ENCODE measurements around the gene MYO1H.
"Not testable (repeated sequence)": the region's sequence is repeated elsewhere in the genome, so short reads cannot be mapped to it uniquely, and the experiment has no call there.

The MYO1H gene

DNA sequence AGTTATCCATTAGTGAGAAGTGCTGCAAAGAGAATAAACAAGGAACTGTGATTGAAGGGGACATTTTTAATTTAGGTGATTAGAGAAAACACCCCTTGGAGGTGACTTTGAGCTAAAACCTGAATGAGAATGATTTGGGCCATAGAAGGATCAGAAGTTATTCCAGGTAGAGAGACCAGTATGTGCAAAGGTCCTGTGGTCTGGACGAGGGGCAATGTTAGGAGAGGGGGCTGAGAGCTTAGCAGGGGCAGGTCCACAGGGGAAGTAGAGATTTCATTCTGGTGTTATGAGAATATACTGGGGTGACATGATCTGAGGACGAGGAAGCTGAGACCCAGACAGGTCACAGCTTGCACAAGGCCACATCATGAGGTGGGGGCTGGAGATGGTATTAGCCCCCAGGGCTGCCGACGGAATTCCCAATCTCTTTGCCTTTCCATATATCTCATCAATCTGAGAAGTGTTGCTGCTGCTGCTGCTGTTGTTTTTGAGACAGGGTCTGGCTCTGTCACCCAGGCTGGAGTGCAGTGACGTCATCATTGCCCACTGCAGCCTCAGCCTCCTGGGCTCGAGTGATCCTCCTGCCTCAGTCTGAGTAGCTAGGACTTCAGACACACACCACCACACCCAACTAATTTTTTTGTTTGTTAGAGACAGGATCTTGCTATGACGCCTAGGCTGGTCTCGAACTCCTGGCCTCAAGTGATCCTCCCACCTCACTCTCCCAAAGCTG is 73.8 kb downstream of the MYO1H start:
- no peak for DNase-seq

DNA sequence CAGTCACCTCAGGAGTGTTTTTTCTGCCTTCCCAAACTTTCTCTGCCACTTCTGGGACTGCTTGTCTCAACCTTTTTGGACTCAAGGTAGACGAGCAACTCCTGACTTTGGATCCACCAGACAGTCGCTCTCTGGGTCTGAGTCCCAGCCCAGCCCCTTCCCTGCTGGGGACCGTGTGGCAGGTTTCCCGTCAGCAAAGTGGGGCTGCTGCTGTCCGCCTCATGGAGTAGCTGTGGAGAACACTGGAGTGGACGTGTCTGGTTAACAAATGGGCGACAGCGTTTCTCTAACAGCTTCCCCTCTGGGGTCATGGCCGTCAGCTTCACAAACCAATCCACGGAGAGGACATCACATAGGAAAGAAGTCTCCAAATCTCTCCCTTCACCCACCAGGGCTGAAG is 74.6 kb downstream of the MYO1H start:
- DNase-seq: no peak

DNA sequence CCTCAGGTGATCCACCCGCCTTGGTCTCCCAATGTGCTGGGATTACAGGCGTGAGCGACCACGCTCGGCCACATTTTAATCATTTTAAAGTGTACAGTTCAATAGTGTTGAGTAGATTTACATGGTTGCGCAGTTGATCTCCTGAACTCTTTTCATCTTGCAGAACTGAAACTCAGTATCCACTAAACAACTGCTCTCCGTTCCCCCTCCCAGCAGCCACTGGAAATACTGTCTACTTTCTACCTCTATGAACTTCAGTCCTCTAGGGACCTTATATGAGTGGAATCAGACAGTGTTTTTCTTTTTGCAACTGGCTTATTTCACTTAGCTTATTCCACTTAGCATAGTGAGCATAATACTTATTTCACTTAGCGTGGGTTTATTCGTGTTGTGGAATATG is 75.7 kb downstream of the MYO1H start:
- DNase-seq: no peak

DNA sequence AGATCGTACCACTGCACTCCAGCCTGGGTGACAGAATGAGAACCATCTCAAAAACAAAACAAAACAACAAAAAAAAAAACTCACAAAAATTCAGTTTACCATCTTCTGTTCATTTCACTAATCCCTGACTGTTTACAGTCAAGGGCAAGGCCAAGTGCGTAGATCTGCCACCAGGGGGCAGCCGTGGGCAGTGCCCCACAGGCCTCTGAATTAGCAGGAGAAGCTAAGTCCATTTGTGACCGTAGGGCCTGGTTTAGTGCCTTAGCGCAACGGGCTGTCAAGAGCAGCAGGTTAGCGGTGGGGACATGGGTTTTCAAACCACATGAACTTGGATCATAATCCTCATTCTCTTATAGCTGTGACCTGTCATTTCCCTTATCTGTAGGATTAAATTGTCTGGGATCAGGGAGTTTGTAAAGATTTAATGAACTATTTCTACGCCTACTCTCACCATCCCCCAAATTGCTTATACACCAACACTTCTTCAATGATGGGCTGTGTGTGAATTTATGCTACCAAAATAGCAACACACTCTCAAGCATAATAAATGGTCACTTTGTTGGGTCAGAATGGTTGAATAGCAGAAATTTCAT is 80.4 kb downstream of the MYO1H start:
- peak; percentile 77 for DNase-seq

- not testable (repeated sequence) for DNase-seq
Observed at GRCh38 chr12:109428804-109429203, 81.1 kb downstream of the MYO1H start.

DNA sequence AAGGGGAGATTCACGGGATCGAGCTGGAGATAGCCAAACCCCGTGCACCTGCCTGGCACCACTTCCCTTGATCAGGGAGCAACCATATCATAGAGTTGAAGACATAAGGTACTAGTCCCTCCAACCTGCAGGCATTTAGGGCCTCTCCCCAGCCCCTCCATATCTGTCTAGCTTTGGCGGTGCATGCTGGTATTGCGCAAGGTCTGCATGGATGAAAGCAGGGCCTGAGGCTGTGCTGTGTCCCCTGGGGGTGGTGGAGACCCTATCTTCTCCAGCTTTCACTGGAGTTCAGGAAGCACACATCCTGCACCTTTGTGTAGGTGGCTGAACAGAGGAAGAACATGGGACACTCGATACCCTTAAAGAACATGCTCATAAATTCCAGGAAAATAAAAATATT is 82.5 kb downstream of the MYO1H start:
- DNase-seq: no peak

DNA sequence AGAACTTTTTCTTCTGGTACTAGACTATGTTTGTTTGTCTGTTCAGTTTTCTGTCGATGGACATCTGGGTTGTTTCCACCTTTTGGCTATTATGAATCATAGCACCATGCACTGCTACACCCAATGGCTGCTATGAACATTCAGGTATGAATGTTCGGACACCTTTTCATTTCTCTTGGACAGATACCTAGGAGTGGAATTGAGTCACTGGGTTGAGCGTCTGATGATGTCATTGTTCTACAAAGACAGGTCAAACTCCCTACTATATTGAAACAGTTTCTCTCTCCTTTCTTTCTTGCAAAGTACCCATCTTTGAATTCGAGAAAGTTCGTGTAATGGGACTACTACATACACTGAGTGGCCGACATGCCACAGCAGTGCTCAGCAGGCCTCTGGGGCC is 84.7 kb downstream of the MYO1H start:
- no peak for DNase-seq

GRCh38 chr12:109432842-109433304 is 85.2 kb downstream of the MYO1H start:
- DNase-seq: peak; percentile 29

- no peak for DNase-seq
Observed at GRCh38 chr12:109433618-109434017, 85.9 kb downstream of the MYO1H start.

DNA sequence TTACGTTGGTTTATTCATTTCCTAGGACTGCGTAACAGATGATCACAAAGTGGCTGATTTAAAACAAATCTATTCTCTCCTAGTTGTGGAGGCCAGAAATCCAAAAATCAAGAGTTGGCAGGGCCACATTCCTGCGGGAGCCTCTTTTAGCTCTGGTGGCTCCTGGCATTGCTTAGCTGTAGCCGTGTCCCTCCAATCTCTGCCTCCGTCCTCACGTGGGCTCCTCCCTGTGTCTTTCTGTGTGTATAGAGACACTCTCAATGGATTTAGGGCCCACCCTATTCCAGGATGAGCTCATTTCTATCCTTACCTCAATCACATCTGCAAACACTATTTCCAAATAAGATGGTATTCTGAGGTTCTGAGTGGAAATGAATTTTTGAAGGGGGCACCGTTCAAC is 86.9 kb downstream of the MYO1H start:
- DNase-seq: no peak

- DNase-seq: no peak
Observed at GRCh38 chr12:109435428-109436187, 87.9 kb downstream of the MYO1H start.

GRCh38 chr12:109436188-109436560 is 88.5 kb downstream of the MYO1H start:
- no peak for DNase-seq

GRCh38 chr12:109439181-109439580 is 91.5 kb downstream of the MYO1H start:
- no peak for DNase-seq

GRCh38 chr12:109439951-109440350 is 92.3 kb downstream of the MYO1H start:
- DNase-seq: not testable (repeated sequence)

- no peak for DNase-seq
Observed at GRCh38 chr12:109440851-109441490, 93.3 kb downstream of the MYO1H start.

DNA sequence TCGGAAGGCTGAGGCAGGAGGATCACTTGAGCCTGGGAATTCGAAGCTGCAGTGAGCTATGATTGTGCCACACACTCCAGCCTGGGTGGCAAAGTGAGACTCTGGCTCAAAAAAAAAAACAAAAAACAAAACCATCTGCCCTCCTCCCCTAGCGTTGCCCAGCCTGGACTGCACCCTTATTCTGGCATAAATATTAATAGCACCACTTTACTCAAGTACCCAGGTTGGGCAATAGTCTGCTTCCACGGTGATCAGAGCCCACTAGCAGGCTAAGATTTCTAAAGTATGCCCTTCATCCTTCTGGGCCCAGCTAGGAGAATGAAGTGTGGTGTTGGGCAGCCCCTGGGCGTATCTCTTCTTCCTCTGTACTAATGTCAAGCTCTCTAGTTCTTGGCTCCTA is 96.1 kb downstream of the MYO1H start:
- no peak for DNase-seq

DNA sequence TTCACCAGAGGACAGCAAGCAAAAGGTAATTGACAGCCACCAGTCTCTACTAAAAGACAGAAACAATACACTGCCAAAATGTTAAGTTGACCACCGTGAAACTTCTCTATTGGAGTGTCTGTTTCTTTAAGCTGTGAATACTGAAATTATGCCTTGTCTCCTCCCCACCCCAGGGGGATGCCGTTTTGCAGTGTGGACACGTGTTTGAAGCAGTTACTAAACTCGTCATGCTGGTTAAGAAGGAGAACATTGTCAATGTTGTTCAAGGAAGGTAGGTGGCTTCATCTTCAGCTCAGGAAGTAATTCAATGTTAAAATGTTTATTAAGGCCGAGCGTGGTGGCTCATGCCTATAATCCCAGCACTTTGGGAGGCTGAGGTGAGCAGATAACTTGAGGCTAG is 96.6 kb downstream of the MYO1H start:
- no peak for DNase-seq

DNA sequence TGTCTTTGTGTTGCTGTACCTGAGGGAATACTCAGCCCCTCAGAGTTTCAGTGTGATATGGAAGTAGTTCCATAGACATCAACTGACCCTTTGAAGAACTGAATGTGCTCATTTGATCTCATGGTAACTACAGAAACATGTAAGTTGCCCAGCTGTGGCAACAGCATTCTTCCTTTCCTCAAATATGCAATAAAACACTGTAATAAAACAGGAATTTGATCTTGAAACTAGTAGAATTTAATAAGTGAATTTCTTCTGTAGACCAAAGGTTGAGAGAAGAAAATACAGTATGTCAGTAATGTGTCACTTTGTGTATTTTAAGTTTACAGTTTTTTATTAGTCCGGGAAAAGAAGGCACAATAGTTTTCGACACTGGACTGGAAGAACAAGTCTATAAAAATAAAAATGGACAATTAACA is 97.5 kb downstream of the MYO1H start:
- no peak for DNase-seq

- DNase-seq: no peak
Observed at GRCh38 chr12:109446869-109447268, 99.2 kb downstream of the MYO1H start.

DNA sequence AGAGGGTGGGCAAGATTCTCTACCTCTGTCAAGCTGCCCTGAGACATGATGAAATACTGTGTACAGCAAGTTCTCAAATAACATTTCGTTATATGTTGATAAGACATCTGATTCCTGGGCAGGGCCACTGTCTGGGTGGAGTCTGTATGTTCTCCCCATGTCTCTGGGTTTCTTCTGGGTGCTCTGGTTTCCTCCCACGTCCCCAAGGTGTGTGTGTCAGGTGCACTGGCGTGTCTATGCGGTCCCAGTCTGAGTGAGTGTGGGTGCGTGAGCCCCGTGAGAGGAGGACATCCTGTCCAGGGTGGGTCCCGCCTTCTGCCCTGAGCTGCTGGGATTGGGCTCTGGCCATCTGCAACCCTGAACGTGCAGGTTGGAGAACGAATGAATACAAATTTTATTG is 99.8 kb downstream of the MYO1H start:
- DNase-seq: no peak

- DNase-seq: no peak
Observed at GRCh38 chr12:109448272-109448671, 100.6 kb downstream of the MYO1H start.

- DNase-seq: no peak
Observed at GRCh38 chr12:109448707-109449390, 101.1 kb downstream of the MYO1H start.

Measured in KG1 (cell line).